Retina (tissue), 1 donor: ENCODE data around the gene SCIMP.
"Not testable (repeated sequence)": the region's sequence is repeated elsewhere in the genome, so short reads cannot be mapped to it uniquely, and the experiment has no call there.

ENCODE experiments used
- DNase-seq: peaks from one replicate; pipeline ENCODE4 v3.0.0-alpha.2; 2016

The SCIMP gene

DNA sequence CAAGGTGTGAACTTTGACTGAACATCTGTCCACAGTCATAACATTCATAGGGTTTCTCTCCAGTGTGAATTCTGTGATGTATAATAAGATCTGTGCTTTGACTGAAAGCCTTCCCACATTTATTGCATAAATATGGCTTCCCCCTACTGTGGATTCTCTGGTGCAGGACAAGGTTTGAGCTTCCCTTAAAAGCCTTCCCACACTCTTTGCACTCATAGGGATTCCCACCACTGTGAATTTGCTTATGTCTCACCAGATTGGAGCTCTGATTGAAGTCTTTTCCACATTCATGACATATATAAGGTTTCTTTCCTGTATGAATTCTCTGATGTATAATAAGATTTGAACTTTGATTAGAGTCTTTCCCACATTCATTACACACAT, 51.3 kb downstream of the SCIMP start:
- DNase-seq = no peak

DNA sequence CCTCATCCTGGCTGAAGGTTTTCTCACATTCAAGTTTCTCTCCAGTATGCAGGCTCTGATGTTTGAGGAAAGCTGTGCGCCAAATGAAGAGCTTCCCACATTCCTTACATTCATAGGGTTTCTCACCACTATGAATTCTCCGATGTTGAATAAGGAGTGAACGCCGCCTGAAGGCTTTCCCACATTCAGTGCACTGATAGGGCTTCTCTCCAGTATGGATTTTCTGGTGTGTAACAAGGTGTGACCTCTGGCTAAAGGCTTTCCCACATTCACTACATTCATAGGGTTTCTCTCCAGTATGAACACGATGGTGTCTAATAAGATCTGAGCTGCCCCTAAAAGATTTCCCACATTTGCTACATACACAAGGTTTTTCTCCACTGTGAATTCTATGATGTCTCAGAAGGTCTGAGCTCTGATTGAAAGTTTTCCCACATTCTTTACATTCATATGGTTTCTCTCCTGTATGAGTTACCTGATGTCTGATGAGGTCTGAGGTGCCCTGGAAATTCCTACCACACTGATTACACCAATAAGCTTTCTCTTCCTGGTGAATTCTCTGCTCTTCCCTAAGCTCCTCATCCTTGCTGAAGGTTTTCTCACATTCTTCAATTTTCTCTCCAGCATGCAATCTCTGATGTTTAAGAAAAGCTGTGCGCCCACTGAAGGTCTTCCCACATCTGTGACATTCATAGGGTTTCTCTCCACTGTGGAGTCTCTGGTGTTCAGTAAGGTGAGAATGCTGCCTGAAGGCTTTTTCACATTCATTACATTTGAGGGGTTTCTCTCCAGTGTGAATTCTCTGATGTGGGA, 51.9 kb downstream of the SCIMP start:
- DNase-seq = no peak

DNA sequence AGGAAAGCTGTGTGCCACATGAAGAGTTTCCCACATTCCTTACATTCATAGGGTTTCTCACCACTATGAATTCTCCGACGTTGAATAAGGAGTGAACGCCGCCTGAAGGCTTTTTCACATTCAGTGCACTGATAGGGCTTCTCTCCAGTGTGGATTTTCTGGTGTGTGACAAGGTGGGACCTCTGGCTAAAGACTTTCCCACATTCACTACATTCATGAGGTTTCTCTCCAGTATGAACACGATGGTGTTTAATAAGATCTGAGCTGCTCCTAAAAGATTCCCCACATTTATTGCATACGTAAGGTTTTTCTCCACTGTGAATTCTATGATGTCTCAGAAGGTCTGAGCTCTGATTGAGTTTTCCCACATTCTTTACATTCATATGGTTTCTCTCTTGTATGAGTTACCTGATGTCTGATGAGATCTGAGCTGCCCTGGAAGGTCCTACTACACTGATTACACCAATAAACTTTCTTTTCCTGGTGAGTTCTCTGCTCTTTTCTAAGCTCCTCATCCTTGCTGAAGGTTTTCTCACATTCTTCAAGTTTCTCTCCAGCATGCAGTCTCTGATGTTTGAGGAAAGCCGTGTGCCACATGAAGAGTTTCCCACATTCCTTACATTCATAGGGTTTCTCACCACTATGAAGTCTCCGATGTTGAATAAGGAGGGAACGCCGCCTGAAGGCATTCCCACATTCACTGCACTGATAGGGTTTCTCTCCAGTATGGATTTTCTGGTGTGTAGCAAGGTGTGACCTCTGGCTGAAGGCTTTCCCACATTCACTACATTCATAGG, 53.0 kb downstream of the SCIMP start:
- DNase-seq = no peak

DNA sequence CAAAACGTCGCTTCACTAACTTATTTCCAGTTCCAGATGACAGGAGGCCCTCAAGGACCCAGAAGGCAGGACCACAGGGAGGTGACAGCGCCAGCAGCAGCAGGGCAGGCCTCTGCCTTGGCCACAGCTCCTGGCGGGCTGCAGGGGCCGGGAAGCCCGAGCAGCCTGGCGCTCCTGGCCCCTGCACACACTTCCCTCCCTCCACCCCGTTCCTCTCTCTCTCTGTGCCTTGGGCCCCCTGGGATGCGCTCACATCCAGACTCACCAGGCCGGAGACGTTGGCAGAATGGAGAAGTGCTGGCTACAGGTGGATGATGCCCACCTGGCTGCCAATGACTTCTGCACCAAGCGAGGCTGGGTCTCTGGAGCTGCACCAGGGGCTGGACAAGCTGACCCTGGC, 55.7 kb downstream of the SCIMP start:
- no peak for DNase-seq

DNA sequence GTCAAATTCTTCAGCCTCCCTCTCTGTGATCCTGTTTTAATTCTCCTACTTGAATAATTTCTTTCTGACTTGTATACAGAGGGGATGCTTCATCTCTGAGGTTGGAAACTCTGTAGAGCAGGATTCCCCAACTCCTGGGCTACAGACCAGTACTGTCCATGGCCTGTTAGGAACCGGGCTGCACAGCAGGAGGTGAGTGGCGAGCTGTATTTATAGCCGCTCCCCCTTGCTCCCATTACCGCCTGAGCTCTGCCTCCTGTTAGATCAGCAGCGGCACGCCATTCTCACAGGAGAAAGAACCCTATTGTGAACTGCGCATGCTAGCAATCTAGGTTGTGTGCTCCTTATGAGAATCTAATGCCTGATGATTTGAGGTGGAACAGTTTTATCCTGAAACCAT, 59.6 kb downstream of the SCIMP start:
- DNase-seq = not testable (repeated sequence)

DNA sequence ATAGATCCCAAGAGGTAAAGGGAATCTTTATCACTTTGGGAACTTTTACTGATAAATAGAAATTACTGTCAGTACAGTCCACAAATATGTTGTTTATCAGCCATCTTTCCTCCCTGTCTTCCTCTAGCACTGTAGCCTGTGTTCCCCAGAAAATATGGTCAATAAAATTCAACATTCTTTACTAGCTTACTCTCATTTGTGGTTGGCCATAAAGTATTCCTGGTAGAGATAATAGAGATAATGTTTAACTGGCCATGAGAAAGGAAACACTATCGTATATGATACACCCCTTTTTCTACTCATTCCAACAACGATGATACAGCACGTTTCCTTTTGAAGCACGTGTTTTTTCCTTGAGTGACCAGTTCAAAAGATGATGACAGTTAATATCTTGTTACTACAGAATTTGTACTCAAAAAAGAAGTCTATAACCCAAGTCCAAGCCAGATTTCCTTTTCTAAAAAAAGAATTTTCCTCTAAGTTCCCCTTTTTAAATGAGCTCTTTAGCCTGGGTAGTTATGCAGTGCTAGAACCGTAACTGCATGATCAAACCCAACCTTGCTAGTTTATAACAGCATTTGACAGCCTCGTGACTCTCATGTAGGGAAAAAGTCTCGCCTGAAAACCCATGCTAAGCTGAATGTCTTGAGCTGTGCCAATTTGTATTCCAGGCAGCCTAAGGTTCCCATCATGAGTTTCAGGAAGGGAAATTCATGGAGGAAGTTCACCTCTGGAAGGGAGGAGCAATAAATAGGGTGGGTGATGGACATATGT, 68.7 kb downstream of the SCIMP start:
- DNase-seq = not testable (repeated sequence)

DNA sequence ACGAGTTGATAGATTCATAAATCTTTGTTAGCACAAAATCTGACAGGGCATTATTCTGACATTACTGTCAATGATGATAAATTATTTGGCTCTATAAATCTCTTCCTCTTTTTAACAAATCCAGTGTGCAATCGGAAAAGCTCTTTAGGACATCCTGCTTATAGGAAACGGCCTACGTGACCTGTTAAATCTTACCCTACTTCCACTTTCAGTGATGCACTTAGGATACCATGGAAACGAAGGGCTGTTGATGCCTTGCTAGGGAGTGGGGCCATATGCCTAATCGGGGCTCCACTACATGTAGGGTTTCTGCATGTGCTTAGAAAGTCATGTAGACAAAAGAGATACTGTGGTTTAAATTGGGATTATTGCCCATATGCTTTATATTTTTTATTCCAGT, 70.2 kb downstream of the SCIMP start:
- DNase-seq = no peak

DNA sequence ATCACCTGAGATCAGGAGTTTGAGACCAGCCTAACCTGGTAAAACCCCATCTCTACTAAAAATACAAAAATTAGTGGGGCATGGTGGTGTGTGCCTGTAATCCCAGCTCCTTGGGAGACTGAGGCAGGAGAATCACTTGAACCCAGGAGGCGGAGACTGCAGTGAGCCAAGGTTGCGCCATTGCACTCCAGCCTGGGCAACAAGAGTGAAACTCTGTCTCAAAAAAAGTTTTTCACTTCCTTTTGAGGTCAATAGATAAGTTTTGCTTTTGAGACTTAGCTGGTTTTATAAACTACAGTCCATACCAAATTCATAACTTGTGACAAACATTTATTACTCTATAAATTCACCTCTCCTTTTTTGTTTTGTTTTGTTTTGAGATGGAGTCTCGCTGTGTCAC, 72.9 kb downstream of the SCIMP start:
- DNase-seq = not testable (repeated sequence)

DNA sequence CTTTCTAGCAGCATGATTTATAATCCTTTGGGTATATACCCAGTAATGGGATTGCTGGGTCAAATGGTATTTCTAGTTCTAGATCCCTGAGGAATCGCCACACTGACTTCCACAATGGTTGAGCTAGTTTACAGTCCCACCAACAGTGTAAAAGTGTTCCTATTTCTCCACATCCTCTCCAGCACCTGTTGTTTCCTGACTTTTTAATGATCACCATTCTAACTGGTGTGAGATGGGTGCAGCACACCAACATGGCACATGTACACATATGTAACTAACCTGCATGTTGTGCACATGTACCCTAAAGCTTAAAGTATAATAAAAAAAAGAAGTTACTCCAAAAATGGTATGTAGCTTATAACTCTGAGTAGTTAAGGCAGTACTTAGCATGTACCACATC, 74.0 kb downstream of the SCIMP start:
- not testable (repeated sequence) for DNase-seq
